D341Med (cell line): ENCODE measurements around the gene TMEM147.
A peak's percentile ranks its signal among the peaks of the same experiment; 100 is the strongest.

Source experiments
- DNase-seq: peaks from one replicate; pipeline ENCODE4 v3.0.0; 2012; ENCODE audit warnings: low spot score

The TMEM147 gene

GRCh38 chr19:35521124-35521743 is 24.2 kb upstream of the TMEM147 start:
- no peak for DNase-seq

GRCh38 chr19:35522745-35523327 is 22.6 kb upstream of the TMEM147 start:
- DNase-seq, result no peak

GRCh38 chr19:35524181-35524837 is 21.1 kb upstream of the TMEM147 start:
- DNase-seq, result no peak

- no peak for DNase-seq
Observed at GRCh38 chr19:35525873-35526272, 19.6 kb upstream of the TMEM147 start.

GRCh38 chr19:35528218-35529038 is 17.0 kb upstream of the TMEM147 start, which contains the start of gene SBSN:
TSS of gene SBSN (minus strand) at chr19:35528311. CDS start at chr19:35528281, 30 bp downstream.
- DNase-seq, result no peak

- DNase-seq, result no peak
Observed at GRCh38 chr19:35529241-35530218, 15.9 kb upstream of the TMEM147 start.

- DNase-seq, result no peak
Observed at GRCh38 chr19:35531291-35531690, 14.1 kb upstream of the TMEM147 start.

- DNase-seq, result no peak
Observed at GRCh38 chr19:35533201-35533821, 12.1 kb upstream of the TMEM147 start, which contains the start of gene GAPDHS. TSS of gene GAPDHS (plus strand) at chr19:35533456. CDS start at chr19:35533528, 72 bp downstream.

GRCh38 chr19:35533822-35534392 is 11.5 kb upstream of the TMEM147 start:
- DNase-seq, result no peak

- DNase-seq, result no peak
Observed at GRCh38 chr19:35534803-35535480, 10.5 kb upstream of the TMEM147 start.

GRCh38 chr19:35539314-35539713 is 6.1 kb upstream of the TMEM147 start:
- DNase-seq, result no peak

- DNase-seq, result no peak
Observed at GRCh38 chr19:35539850-35540249, 5.6 kb upstream of the TMEM147 start.

GRCh38 chr19:35540356-35540927 is 5.0 kb upstream of the TMEM147 start:
- DNase-seq, result no peak

GRCh38 chr19:35542209-35542608 is 3.2 kb upstream of the TMEM147 start:
- no peak for DNase-seq

- no peak for DNase-seq
Observed at GRCh38 chr19:35543280-35544109, 1.9 kb upstream of the TMEM147 start.

GRCh38 chr19:35544110-35544802 is 1.2 kb upstream of the TMEM147 start:
- no peak for DNase-seq

GRCh38 chr19:35545855-35546381 is 492 bp downstream of the TMEM147 start:
- DNase-seq, result peak; percentile 65

- DNase-seq, result no peak
Observed at GRCh38 chr19:35546532-35546931, 1.1 kb downstream of the TMEM147 start.
